T1000 (cell line): ENCODE results near the gene FCGBP.

Source experiments
- DNase-seq: peaks from one replicate; lab custom pipeline; 2025; ENCODE audit warnings: mixed read lengths; lab: John Stamatoyannopoulos, UW

The FCGBP gene

DNA sequence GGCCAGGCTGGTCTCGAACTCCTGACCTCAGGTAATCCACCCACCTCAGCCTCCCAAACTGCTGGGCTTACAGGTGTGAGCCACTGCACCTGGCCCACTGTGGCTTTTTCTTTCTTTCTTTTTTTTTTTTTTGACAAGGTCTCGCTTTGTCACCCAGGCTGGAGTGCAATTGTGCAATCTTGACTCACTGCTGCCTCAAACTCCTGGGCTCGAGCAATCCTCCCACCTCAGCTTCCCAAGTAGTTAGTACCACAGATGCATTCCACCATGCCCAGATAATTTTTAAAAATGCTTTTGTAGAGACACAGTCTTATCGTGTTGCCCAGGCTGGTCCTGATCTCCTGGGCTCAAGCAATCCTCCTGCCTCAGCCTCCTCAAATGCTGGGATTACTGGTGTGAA lies 12.1 kb upstream of the FCGBP start:
- DNase-seq, result no peak

- no peak for DNase-seq
Observed at GRCh38 chr19:39943586-39943985, 9.2 kb upstream of the FCGBP start.

- DNase-seq, result no peak
Observed at GRCh38 chr19:39942366-39942730, 7.9 kb upstream of the FCGBP start.

DNA sequence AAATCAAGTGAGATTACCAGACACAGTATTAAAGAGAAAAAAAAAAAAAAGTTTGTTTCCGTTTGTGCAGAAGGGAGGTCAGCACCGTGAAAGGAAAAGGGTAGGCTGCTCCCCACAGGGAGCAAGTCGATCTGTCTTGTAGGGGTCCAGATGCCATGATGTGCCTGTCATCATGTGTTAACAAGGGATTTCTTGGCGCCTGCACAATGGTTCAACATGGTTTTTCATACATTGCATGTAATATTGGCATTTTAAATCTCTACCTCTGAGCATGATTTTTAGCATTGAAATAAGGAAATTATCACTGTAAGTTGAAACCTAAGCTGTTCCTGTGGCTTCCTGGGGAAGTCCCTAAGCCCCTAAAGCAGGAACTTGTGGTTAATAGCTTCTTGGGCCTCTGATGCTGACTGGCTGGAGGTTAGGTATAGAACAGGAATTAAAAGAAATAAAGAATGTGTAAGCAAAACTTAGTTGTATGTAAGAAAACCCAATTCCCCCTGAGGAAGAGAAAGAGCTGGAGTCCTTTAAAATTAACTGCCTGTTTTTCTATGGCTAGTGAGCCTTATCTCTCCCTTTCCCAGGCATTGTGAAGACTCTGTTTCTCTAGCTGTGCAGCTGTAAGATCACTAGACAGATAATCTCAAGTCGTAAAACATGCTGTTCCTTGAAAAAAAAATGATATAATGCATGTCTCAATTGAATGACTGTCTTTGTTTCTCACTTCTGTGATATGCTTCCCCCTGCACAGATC lies 7.4 kb upstream of the FCGBP start:
- no peak for DNase-seq

DNA sequence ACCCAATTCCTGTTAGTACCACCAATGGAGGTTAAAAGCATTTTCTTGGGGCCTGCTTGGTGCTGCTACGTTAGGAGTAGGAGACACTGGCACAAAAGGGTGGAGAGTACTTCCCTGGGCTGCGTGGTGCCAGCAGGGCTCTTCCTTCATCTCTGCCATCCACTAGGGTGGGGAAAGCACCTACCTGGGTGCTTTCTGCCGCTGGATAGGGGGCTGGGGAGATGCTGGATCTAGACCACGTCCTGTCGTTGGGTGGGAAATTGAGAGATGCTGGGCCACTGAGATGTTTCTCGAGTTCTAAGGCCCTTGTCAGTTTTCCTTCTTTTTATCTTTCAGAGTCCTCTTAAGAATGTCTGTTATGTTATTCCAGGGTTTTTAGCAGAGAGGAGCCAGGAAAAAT lies 6.7 kb upstream of the FCGBP start:
- no peak for DNase-seq

- DNase-seq, result no peak
Observed at GRCh38 chr19:39940221-39940833, 5.9 kb upstream of the FCGBP start.

GRCh38 chr19:39939556-39939955 lies 5.1 kb upstream of the FCGBP start:
- DNase-seq, result no peak

DNA sequence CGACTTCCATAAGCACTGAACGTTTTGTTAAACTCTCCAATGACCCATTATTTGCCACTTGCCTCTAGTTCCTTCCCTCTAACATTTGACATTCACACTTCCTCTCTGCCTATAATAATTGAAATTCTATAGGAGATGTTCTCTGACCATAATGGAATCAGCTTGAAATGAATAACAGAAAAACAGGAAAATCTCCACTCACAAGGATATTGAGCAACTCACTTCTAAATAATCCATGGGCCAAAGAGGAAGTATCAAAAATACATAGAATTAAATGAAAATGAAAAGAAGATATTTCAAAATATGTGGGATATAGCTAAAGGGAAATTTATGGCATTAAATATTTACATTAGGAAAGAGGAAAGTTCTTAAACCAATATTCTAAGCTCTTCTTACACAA lies 3.4 kb upstream of the FCGBP start:
- DNase-seq, result no peak

- DNase-seq, result no peak
Observed at GRCh38 chr19:39937094-39937720, 2.8 kb upstream of the FCGBP start.

DNA sequence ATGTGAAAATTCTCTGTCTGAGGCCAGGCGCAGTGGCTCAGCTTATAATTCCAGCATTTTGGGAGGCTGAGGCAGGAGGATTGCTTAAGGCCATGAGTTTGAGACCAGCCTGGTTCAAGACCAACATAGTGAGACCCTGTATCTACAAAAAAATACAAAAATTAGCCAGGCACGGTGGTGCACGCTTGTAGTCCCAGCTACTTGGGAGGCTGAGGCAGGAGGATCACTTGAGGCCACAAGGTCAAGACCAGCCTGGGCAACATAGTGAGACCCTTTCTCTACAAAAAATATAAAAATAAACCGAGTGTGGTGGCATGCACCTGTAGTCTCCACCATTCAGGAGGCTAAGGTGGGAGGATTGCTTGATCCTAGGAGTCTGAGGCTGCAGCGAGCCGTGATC lies 2.2 kb upstream of the FCGBP start:
- DNase-seq, result no peak

- DNase-seq, result no peak
Observed at GRCh38 chr19:39936020-39936419, 1.6 kb upstream of the FCGBP start.

DNA sequence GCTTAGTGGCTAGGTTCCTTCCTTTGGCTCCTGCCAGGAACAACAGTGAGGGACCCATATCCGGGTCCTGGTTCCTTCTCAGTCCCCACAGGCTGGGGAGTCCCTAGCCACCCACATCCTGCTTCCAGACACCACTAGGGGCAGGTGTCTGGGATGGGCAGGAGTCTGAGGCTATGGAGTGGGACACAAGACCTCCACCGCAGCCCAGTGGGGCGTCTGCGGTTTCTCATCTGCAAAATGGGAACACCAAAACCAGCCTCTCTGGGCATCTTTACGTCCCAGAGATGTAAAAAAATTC lies 879 bp upstream of the FCGBP start:
- DNase-seq, result no peak

DNA sequence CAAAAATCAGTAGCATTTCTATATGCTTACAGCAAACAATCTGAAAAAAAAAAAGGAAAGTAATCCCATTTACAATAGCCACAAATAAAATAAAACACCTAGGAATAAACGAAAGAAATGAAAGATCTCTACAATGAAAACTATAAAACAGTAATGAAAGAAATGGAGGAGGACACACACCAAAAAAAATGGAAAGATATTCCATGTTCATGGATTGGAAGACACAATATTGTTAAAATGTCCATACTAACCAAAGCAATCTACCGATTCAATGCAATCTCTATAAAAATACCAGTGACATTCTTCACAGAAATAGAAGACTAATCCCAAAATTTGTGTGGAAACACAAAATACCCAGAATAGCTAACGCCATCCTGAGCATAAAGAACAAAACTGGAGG lies 4.7 kb downstream of the FCGBP start:
- DNase-seq, result no peak

- DNase-seq, result no peak
Observed at GRCh38 chr19:39928357-39928725, 6.1 kb downstream of the FCGBP start.

- no peak for DNase-seq
Observed at GRCh38 chr19:39927524-39928356, 6.7 kb downstream of the FCGBP start.

DNA sequence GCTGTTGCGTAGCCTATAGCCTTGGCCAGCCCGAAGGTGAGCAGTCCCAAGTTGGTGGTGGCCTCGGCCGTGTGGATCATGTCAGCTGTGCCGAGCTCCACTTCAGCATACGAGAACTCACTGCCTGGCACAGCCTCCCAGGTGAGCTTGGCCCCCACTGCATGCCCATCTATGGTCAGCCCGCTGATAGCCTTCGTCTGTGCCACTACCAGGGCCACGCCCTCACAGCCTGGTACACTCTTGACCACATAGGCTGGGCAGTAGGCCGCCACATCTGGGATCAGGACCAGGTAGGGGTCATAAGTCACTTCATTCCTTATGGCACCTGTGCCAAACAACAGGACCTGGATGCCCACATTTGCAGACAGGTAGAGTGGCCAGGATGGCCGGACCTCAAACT lies 7.4 kb downstream of the FCGBP start:
- no peak for DNase-seq

GRCh38 chr19:39926170-39926760 lies 8.2 kb downstream of the FCGBP start:
- no peak for DNase-seq

DNA sequence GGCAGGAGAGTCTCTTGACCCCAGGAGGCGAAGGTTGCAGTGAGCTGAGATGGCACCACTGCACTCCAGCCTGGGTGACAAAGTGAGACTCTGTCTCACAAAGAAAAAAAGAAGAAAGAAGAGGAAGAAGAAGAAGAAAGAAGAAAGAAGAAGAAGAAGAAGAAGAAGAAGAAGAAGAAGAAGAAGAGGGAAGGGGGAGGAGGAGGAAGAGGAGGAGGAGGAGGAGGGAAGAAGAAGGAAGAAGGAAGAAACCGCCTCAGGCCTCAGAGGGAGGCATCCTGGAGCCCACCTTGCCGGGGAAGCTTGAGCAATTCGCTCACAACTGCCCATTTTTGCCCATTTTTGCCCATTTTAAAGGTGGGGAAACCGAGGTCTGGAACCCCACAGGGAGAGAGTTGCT lies 9.5 kb downstream of the FCGBP start:
- no peak for DNase-seq

DNA sequence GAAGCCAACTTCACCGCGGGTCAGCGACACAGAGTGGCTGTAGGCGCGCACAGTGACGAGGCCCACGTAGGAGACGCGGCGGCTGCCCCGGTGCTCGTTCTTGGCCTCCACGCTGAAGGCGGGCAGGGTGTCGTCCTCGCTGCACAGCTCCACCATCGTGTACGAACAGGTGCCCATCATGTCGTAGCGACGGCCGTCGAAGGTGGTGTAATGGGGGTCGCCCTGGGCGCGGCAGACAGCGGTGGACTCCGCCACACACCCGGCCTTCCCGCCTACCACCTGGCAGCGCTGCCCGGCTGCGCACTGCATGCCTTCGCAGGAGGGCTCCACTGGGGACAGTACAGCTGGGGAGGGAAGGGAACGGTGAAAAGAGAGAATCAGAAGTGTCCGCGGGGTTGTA lies 10.0 kb downstream of the FCGBP start:
- no peak for DNase-seq

GRCh38 chr19:39923862-39924261 lies 10.6 kb downstream of the FCGBP start:
- no peak for DNase-seq

DNA sequence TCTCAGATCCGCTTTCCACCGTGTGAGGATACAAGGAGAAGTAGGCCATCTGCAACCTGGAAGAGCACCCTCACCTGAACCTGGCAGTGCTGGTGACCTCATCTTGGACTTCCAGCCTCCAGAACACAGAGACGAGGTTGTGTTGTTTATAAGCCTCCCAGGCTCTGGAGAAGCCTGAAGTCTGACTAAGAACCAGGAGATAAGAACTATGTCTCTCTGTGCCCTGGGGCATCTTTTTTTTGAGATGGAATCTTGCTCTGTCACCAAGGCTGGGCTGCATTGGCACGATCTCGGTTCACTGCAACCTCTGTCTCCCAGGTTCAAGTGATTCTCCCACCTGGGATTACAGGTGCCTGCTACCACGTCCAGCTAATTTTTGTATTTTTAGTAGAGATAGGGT lies 14.5 kb downstream of the FCGBP start:
- DNase-seq, result no peak

DNA sequence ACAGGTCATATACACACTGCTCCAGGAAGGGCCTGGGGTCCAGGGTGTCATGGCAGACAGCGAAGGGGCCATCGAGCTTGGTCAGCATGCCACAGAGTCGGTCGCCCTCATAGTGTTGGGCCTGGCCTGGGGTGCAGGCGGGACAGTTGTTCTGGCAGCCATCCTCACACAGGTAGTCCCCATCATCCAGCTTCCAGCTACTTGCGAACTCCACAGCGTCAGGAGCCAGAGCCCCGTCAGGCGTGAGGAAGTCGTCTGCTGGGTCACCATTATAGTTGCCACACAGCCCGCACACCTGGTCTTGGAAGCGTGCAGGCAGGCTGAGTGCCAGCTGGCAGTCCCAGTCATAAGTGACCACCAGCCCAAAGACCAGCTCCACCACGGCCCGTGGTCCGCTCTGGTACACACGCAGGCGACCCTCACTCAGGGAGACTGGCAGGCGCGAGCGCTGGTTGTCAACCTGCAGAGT lies 16.2 kb downstream of the FCGBP start:
- no peak for DNase-seq
